HG03097 (cell line): Measurements from ENCODE around the gene GATA3.
"Not testable (repeated sequence)": the region's sequence is repeated elsewhere in the genome, so short reads cannot be mapped to it uniquely, and the experiment has no call there.

Experiments
- ATAC-seq: cut with Tn5 transposase; IDR thresholded peaks from one replicate; pipeline ENCODE4 v1.9.1; 2021; ENCODE audit not compliant: unreplicated experiment, low FRiP score

GATA3 gene

GRCh38 chr10:8054494-8055407, at the start of gene GATA3:
Gene GATA3, plus strand, starts transcription at chr10:8054688. Its CDS starts 968 bp downstream, at chr10:8055656.
- ATAC-seq: peak; percentile 36

DNA sequence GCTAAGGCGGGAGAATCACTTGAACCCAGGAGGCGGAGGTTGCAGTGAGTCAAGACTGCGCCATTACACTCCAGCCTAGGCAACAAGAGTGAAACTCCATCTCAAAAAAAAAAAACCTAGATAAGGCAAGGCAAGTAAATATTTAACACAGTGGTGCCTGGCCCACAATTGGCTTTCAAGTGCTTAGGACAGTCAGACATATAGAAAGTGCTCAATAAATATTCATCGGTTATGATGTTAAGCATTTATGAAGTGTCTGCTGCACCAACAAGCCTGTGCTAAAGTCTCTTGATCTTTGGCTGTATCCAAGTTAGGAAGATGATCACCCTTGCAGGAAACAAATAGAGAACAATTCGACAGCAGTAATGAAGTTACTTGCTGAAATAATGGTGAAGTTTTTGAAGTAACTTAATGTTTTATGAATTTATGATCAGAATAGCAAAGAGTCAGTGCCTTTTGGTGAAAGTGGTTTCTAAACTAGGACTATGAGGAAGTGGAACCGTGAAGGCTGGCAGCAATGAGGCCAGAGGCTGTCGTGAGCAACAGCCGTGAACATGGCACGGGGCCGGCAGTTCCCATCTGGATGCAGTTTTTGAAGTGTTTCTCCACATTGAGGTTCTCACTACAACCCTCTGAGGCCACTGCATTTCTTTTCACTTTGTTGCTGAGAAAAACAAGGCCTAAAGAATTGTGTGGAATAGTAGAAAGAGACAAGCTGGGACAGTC, 48.1 kb upstream of the GATA3 start:
- no peak for ATAC-seq

DNA sequence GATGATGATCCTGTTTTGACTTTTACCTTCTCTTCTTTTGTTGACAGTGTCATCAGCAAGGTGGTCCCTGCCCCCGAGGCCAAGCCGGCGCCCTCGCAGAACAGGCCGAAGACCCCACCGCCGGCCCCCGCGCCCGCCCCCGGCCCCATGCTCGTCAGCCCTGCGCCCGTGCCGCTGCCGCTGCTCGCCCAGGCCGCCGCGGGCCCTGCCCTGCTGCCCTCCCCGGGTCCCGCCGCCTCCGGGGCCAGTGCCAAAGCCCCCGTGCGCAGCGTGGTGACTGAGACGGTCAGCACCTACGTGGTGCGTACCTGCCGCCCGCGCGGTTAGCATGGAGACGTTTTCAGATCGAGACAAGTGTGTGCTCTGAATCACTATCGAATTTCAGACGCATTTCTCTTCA, 45.5 kb upstream of the GATA3 start:
- ATAC-seq: no peak

DNA sequence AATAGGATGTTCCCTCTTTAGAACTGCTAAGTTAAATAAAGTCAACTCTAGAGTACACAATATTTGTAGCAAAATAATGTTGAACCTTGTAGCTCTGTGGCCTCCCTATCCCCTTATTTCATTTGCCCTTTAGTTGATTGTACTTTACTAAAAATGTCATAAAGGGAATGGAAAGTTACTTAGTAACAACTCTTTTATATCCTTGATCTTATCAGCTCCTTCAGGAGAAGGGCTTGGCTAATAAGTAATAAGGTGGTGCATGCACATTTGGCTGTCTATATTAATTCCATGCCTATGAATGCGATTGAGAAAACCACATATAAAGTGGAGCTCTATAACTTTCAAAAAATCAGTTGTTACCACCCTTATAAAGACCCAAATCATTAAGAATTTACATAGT, 41.5 kb upstream of the GATA3 start:
- ATAC-seq: no peak

- ATAC-seq: no peak
Observed at GRCh38 chr10:8013619-8014018, 40.9 kb upstream of the GATA3 start.

GRCh38 chr10:8014649-8015048, 39.8 kb upstream of the GATA3 start:
- ATAC-seq: no peak

GRCh38 chr10:8017277-8017676, 37.2 kb upstream of the GATA3 start:
- no peak for ATAC-seq

GRCh38 chr10:8023321-8023720, 31.2 kb upstream of the GATA3 start:
- ATAC-seq: no peak

GRCh38 chr10:8023851-8024250, 30.6 kb upstream of the GATA3 start:
- no peak for ATAC-seq

GRCh38 chr10:8026349-8027259, 27.9 kb upstream of the GATA3 start:
- no peak for ATAC-seq

- ATAC-seq: not testable (repeated sequence)
Observed at GRCh38 chr10:8031211-8031610, 23.3 kb upstream of the GATA3 start.

- no peak for ATAC-seq
Observed at GRCh38 chr10:8032558-8032957, 21.9 kb upstream of the GATA3 start.

DNA sequence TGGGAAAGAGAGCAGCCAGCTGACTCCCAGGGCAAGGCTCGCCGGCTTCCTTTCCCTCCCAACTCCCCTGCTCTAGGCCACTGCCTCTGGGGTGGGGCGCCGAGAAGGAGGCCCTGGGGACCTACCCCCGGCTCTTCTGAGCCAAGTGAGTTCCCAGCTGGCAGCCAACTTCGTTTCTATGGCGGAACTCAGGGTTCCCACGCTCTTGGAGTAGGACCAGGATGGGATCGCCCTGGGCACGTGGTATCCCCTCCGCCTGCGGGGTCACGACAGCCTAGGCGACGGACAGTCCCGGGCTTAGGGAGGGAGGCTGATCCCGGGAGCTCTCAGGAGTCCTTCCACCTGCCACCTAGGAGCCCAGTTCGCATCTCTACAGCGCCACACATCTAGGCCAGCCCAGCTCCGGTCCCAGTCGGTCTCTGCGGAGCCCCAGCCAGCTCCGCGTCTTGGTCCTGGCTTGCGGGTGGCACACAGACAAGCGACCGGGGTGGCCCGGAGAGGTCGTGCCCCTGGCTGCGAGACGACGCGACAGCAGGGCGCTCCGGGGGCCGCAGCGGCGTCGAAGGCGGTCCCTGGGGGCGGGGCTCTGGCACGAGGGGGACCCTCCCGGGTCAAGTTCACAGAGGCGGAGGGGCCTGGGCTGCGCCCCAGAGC, 20.5 kb upstream of the GATA3 start:
- no peak for ATAC-seq

DNA sequence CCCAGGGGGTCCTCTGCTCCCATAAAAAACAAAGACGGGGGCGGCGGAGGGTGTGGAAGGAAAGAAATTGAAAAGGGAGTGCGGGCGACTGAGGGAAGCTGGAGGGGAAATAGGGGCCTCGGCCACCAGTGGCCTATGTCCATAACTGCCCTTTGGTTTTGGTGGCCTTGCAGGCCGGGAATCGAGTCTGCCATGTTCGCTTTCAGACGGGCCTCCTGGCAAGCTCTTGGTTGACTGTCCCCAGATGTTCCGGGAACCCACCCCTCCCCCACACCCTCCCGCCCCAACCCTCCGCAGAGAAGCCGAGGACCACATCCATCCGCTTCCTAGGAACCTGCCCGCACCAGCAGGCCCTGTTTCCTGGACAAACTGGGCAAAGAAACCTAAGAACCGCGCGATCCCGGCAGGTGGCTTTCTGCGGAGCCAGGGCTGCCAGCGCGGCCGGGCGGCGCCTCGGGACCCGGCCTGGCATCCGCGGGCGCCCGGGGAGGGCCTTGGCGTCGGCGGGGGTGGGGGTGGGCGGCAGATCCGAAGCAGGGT, 20.0 kb upstream of the GATA3 start:
- no peak for ATAC-seq

DNA sequence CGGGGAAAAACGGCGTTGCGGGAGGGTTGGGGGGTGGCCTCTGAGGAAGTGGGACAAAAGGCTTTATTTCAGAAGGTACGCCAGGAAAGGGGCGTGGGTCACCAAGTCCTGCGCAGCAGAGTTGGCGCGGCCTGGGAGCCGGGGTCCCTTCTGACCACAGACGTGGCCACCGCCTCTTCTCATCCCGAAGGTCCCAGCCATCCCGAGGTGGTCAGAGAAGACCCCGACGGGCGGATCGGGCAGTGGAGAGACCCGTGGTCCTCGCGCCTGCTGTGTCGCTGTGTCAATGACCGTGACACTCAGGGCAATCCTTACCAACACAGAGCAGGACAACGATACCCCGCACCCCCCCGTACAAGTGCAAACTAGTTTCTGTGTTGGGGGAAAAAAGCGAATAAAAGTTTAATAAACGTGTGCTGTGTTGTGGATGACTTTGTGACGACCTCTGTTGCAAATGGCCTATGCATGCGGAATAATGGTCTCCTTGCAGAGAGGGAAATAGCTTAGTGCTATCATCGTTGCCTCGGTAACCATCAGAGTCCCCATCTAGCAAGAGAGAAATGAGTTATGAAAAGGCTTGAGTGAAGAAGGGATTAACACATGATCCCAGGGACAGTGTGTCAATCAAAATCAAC, 19.4 kb upstream of the GATA3 start:
- ATAC-seq: no peak

DNA sequence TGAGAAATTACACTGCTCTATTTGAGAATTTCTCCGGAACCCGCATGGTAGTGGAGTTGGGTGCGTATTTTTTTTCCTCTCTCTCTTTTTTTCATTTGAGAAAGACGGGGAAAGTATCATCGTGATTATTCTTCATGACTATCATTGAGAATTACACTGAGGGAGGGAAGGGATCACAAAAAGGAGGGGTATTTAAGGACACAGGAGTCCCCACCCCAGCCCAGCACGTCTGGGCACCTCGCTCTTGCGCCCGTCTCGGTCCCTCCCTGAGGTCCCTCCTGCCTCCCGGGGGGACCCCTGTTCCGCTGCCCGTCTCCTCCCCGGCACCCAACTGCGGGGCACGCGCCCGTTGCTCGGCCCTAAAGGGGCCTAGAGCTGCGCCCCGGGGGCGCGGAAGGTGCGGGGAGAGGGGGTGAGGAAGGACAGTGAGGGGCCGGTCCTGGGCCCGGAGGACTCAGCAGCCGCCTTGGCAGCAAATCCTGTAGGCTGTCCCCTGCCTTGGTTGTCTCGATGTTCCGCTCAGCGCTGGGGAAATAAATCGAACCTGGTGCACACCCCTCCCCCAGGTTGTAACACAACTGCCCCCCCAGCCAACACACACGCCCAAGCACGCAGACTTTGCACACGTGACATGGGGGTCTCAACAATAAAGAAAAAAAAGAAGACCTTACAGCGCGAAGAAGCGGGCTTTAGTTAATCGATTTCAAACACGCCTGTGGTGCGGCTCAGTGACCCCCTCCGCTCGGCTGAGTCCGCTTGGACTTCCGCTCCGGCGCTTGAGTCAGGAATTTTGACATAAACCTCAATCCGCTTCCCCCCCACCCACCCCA, 18.6 kb upstream of the GATA3 start:
- no peak for ATAC-seq

- no peak for ATAC-seq
Observed at GRCh38 chr10:8036506-8037198, 17.8 kb upstream of the GATA3 start.

- ATAC-seq: no peak
Observed at GRCh38 chr10:8037199-8037801, 17.2 kb upstream of the GATA3 start.
